ENCODE measurements around the gene TRAPPC2.
A peak's percentile ranks its signal among the peaks of the same experiment; 100 is the strongest.
"Not testable (repeated sequence)": the region's sequence is repeated elsewhere in the genome, so short reads cannot be mapped to it uniquely, and the experiment has no call there.

TRAPPC2 gene

GRCh38 chrX:13697455-13697854, 37.0 kb downstream of the TRAPPC2 start:
- no peak for DNase-seq

DNA sequence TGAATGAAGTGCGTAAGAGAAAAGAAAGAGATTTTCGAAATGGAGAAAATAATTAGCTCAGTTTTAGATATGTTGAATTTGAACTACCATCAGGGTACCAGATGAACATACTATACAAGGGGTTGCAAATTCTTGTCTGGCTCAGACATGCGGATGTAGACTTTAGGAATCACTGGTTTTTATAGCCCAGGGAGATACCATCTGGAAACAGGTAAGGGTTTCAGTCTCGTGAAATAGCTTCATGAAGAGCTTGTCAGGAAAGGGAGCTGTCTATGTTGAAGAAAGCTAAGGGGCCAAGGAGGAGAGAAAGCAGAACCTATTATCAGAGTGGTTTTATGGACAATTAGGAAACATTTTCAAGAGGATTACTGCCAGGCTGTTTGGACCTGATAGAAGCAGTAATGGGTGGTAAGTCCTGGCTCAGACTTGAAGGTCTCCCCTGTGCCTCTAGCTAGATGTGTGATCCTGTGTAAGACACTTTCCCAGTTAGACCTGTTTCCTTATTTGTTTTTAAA, 38.8 kb downstream of the TRAPPC2 start:
- no peak for DNase-seq

- DNase-seq, result no peak
Measured at GRCh38 chrX:13694983-13695382, 39.4 kb downstream of the TRAPPC2 start.

DNA sequence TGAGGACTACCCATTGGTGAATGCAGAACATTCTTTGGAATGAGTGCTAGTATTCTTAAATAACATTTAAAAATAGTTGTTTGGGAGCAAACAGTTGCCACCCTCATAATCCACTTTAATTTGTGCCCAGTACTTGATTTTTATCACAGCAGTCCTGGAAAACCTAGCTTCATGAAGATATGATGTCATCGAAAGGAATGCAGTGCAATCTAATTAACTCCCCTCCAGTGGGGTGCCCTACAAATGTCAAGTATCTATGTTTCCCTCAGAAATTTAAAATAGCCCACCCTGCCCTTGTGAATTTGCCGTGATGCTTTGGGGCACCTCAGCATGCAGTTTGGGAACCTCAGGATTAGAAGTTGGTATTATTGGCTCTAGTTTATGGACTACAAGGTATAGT, 40.1 kb downstream of the TRAPPC2 start:
- DNase-seq, result no peak

DNA sequence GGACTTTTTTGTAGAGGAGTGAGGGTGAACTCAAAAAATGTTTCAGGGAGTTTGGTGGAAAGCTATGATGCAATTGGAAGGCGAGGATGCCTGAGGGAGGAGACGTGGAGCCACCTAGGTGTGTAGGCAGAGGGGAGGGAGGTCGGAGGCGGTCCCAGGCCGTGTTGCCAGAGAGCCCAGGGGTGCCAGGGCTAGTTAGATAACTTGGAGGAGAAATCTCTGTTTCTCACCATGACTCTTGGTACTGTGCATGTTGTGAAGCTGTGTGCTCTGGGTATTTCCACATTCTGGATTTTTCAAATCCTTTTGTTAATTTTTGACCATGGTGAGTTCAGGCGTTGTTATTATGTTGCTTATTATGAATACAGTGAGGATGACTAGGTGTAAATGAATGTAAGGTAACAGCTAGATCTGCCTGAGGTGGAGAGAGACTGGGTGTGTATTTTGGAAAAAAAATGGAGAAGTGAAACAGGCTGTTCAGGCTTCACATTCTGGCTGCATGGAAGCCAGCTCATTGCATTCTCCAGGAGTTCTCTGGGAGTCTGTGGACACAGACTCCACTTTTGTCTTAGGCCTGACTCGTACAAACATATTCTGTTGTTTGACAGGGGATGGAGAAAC, 41.0 kb downstream of the TRAPPC2 start:
- no peak for DNase-seq

- no peak for DNase-seq
Measured at GRCh38 chrX:13692771-13693231, 41.6 kb downstream of the TRAPPC2 start.

GRCh38 chrX:13691841-13692371, 42.5 kb downstream of the TRAPPC2 start:
- no peak for DNase-seq

DNA sequence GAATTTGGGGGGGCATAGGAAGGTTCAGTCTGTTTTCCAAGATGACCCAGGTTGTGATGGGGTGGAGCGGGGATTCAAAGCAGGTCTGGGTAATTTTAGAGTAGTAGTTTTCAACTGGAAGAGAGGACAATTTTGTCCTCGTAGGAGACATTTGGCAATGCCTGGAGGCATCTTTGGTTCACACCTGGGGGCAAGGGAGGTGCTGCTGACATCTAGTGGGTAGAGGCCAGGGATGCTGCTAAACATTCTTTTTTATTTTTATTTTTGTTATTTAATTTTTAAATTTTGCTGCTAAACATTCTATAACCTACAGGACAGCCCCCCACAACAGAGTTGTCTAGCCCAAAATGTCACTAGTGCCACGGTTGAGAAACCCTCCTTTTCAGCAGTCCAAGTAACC, 43.6 kb downstream of the TRAPPC2 start:
- DNase-seq, result no peak

- no peak for DNase-seq
Measured at GRCh38 chrX:13689741-13690211, 44.6 kb downstream of the TRAPPC2 start.

DNA sequence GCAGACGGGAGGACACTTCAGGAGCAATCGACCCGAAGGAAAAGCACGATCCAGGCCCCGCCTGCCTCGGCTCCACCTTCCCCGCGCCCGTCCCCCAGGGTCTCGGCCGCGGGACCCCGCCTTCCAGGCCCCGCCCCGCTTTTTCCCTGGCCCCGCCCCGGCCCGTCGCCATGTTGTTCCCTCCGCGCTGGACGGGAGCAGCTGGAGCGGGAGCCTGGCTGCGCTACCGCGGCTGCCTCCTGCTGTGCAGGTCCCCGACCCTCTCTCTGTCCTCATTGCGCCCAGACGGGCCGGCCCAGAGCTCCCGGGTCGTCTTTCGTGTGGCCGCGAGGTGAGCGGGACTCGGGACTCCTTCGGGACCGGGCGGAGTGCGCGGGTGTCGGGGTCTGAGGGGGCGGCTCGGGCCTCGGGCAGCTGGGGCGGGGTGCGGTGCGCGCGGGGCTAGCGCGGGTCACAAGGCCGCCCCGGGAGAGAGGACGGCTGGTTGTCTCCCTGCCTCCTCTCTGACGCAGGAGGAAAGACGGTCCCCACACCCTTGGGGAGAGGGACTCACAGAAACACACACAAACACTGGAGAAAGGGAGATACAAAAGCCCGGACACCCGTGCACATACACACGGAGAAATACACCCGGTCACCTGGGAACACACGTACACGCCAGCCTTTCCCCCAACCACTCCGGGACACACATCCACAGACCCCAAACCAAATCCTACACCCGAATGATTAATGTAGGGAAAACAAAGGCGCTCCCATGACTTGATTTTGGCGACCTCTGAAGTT, 45.3 kb downstream of the TRAPPC2 start, which contains the start of gene RAB9A:
Gene RAB9A, plus strand, starts transcription at position 171 of the 783 bp plus-strand sequence. CDS start 19,619 bp downstream, outside the sequence.
- peak; percentile 17 for DNase-seq

DNA sequence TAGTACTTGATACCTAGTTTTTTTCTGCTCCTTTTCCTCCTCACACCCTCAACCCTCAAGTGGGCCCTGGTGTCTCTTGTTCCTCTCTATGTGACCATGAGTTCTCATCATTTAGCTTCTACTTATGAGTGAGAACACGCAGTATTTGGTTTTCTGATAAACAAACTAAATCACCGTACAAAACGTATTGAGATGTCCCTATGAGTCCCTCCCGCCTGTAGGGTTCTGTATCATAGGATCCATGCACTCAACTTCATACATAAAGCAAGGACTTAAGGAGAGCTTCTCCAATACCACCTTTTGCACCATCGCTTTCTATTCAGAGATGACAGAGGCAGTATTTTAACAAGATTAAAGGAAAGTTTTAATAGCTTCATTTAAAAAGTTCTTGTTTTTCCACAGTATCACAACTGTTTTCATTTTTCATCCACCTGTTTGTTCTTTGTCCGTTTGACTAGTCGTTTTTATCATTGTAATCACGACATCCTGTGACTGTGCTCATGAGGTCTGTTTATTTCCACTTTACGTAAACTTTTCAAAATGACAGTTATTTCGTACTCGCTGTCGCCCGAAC, 45.9 kb downstream of the TRAPPC2 start:
- DNase-seq, result no peak

GRCh38 chrX:13687203-13687602, 47.2 kb downstream of the TRAPPC2 start:
- no peak for DNase-seq

DNA sequence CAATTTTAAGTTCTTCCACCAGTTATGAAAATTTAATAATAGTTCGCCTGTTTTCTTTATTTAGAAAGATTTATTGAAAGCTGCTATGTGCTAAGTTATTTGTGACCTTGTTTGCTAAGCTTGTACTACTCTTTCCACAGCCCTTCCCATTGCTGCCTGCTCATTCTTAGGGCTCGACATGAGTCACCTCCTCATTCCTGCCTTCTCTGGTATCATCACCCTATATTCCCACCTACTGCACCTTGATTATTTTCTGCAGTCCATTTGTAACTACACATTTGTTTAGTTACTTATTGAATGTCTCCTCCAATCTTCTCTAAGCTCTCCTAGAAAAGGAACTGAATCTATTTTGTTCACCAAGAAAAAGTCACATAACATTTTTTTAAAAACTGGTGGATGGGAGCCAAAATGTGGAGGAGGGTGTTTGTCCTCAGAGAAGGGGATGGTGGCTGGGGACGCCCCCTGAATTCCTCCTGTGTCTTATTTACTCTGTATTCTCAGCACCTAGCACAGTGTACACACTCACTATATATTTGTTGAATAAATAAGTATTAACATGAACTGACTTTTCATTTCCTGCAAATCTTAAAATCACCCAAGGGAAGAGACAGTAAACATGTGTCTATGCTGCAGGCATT, 49.2 kb downstream of the TRAPPC2 start:
- DNase-seq, result no peak

- no peak for DNase-seq
Measured at GRCh38 chrX:13684361-13684760, 50.1 kb downstream of the TRAPPC2 start.

DNA sequence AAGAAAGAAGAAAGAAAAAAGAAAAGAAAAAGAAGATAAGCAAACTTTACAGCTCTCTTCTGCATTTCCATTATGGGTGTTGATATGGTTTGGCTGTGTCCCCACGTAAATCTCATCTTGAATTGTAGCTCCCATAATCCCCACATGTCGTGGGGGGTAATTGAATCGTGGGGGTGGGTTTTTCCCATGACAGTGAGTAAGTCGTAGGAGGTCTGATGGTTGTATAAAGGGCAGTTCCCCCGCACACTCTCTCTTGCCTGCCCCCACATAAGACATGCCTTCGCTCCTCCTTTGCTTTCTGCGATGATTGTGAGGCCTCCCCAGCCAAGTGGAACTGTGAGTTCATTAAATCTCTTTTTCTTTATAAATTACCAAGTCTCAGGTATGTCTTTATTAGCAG, 52.8 kb downstream of the TRAPPC2 start:
- DNase-seq, result no peak

DNA sequence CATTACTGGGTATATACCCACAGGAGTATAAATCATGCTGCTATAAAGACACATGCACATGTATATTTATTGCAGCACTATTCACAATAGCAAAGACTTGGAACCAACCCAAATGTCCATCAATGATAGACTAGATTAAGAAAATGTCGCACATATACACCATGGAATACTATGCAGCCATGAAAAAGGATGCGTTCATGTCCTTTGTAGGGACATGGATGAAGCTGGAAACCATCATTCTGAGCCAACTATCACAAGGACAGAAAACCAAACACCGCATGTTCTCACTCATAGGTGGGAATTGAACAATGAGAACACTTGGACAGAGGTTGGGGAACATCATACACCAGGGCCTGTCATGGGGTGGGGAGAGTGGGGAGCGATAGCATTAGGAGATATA, 54.7 kb downstream of the TRAPPC2 start:
- DNase-seq, result not testable (repeated sequence)

DNA sequence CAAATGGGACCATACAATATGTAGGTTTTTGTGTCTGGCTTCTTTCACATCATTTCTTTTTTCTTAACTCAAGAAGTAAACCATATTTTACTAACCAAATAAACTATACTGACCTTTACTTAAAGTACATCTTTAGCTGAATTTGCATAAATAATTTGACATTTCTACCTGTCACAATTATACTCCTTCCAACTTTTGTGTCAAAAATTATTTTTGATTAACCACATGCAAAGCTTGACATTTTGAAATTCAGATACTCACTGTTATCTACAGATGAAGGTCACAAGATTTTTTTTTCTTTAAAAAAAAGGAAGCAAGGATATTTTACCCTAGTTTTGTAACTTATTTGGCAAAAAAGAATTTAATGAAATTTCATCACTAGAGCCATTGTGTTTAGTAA, 57.5 kb downstream of the TRAPPC2 start:
- no peak for DNase-seq

GRCh38 chrX:13673016-13673415, 61.4 kb downstream of the TRAPPC2 start:
- DNase-seq, result no peak

GRCh38 chrX:13670197-13670596, 64.2 kb downstream of the TRAPPC2 start:
- no peak for DNase-seq

DNA sequence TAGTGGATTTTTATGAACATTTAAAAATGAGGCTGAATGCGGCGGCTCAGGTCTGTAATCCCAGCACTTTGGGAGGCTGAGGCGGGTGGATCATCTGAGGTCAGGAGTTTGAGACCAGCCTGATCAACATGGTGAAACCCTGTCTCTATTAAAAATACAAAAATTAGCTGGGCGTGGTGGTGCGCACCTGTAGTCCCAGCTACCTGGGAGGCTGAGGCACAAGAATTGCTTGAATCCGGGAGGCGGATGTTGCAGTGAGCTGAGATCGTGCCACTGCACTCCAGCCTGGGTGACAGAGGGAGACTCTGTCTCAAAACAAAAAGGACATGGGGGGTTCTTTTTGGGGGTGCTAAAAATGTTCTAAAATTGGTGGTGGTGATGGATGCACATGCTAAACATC, 64.7 kb downstream of the TRAPPC2 start:
- not testable (repeated sequence) for DNase-seq

DNA sequence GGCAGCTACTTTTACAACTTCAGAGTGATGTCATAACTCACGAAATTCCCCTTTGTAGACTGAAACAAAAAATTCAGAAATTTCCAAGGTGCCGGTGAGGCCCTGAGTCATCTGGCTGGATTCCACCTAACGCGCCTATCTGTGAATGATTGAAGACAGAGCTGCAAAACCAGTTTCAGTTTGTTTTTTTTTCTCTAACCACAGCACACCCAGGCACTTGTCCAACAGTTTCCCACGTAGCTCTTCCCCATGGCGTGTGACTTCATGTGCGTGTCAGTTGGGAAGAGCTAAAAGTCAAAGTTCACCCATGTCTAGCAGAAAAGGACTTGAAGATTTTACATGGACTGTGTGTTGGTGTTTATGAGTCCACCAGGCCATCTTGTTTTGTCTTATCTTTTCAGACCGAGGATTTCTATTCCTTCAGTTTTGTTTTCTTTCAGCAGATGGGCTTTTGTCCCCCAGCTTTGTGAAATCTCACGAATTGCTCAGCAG, 65.1 kb downstream of the TRAPPC2 start:
- no peak for DNase-seq

DNA sequence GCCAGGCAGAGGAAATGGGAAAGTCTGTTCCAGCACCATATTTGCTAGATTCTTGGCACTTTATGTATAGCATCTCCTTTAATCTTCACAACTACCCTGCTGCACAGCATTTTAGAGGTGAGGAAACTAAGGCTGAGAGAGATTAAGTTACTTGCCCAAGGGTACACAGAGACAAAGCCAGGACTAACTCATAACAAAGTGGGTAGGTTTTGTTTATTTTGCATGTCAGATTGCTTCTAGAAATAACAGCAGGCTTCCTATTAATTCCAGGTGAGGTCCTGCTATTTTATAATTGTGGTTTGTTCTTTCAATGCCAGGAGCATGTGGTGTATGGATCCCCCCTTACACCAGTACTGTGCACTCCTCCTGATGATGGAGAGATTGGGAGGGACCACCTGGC, 66.5 kb downstream of the TRAPPC2 start:
- no peak for DNase-seq

DNA sequence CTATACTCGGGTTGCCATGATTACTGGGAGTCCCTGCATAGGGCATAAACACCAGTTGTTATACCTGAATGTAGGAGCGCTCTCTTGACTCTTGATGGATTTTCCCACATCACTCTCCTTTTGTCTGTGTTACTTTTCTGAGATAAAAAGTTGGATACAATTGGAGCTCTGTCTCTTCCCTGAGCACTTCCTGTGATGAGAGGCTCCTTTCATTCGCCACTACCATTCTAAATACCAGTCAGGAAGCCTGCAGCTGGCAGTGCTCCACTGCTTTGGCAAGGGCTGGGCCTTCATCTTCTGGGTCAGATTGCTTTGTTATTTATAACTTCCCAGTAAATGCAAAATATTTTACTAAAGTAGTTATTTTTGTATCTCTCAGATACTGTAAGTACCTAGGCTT, 67.6 kb downstream of the TRAPPC2 start:
- DNase-seq, result no peak
